Stimulated activated CD4-positive, alpha-beta T cell treated with anti-CD3 and anti-CD28 coated beads, Interleukin-4, amount 100 ng/mL, for 4 hours (primary cell): ENCODE data around the gene UCK2.
"Not testable (repeated sequence)": the region's sequence is repeated elsewhere in the genome, so short reads cannot be mapped to it uniquely, and the experiment has no call there.

Experiments
- DNase-seq, 2 experiments: peaks; one replicate each; pipeline ENCODE4 v3.0.0-alpha.2; 2020

The UCK2 gene

GRCh38 chr1:165827268-165828102 is at the start of gene UCK2:
Gene UCK2 (plus strand): TSS chr1:165827614. CDS start chr1:165827834, 220 bp downstream.
- DNase-seq, result peak; percentile 44 to 67

- not testable (repeated sequence) for DNase-seq
These were observed 49.2 kb upstream of the UCK2 start for GRCh38 chr1:165778197-165778596.

- not testable (repeated sequence) for DNase-seq
These were observed 43.9 kb upstream of the UCK2 start for GRCh38 chr1:165783519-165783918.

GRCh38 chr1:165787741-165788140 is 39.7 kb upstream of the UCK2 start:
- DNase-seq, result no peak

- no peak for DNase-seq
These were observed 33.5 kb upstream of the UCK2 start for GRCh38 chr1:165793951-165794350.

- no peak for DNase-seq
These were observed 31.5 kb upstream of the UCK2 start for GRCh38 chr1:165795894-165796293.

GRCh38 chr1:165799387-165799786 is 28.0 kb upstream of the UCK2 start:
- DNase-seq, result no peak

GRCh38 chr1:165804513-165804912 is 22.9 kb upstream of the UCK2 start:
- not testable (repeated sequence) for DNase-seq

GRCh38 chr1:165807613-165808012 is 19.8 kb upstream of the UCK2 start:
- no peak for DNase-seq

GRCh38 chr1:165815725-165816124 is 11.7 kb upstream of the UCK2 start:
- no peak for DNase-seq

- no peak for DNase-seq
These were observed 11.3 kb upstream of the UCK2 start for GRCh38 chr1:165816157-165816556.

GRCh38 chr1:165816826-165817497 is 10.5 kb upstream of the UCK2 start:
- no peak for DNase-seq

GRCh38 chr1:165823552-165824268 is 3.7 kb upstream of the UCK2 start:
- DNase-seq, result no peak

GRCh38 chr1:165824269-165824643 is 3.2 kb upstream of the UCK2 start:
- no peak for DNase-seq

GRCh38 chr1:165826565-165827267 is 698 bp upstream of the UCK2 start:
- DNase-seq, result no peak

- peak; percentile 44 to 54 for DNase-seq
These were observed 772 bp downstream of the UCK2 start for GRCh38 chr1:165828103-165828668.

- no peak for DNase-seq
These were observed 1.4 kb downstream of the UCK2 start for GRCh38 chr1:165828669-165829329.

GRCh38 chr1:165829888-165830287 is 2.5 kb downstream of the UCK2 start:
- DNase-seq, result no peak

- no peak for DNase-seq
These were observed 3.7 kb downstream of the UCK2 start for GRCh38 chr1:165831146-165831545.

GRCh38 chr1:165832902-165833301 is 5.5 kb downstream of the UCK2 start:
- DNase-seq, result no peak

- DNase-seq, result no peak
These were observed 5.9 kb downstream of the UCK2 start for GRCh38 chr1:165833358-165833757.

- DNase-seq, result no peak
These were observed 6.8 kb downstream of the UCK2 start for GRCh38 chr1:165834229-165834628.
